ENCODE results near the gene LGI2. TPM values are rescaled to one million over a fixed set of nuclear protein-coding genes. Genes with fewer than 3 reads are reported as not detected.

LGI2 gene
- total RNA-seq, 2 donors from 2014 or later, result 0.05 to 2.8 TPM

GRCh38 chr4:25000639-25001038 lies 30.1 kb downstream of the LGI2 start:
- Histone ChIP-seq H3K27ac (no peak overlapping the region), H3K27me3 (replicated peaks; ENCODE audit: insufficient read depth) (no peaks in the 10 kb centered on the region), H3K4me3 (no peak overlapping the region), H3K4me1 (replicated peaks) (no peaks in the 10 kb centered on the region), H3K36me3 (no peaks in the 10 kb centered on the region), H3K9me3 (no peaks in the 10 kb centered on the region)
- DNase-seq (ENCODE audit: low spot score), result no peak
- TF ChIP-seq POLR2AphosphoS5 (IDR thresholded peaks at IDR 0.05) (no peak), POLR2A (IDR thresholded peaks at IDR 0.05) (no peak)
- TF ChIP-seq, protein P1, sequence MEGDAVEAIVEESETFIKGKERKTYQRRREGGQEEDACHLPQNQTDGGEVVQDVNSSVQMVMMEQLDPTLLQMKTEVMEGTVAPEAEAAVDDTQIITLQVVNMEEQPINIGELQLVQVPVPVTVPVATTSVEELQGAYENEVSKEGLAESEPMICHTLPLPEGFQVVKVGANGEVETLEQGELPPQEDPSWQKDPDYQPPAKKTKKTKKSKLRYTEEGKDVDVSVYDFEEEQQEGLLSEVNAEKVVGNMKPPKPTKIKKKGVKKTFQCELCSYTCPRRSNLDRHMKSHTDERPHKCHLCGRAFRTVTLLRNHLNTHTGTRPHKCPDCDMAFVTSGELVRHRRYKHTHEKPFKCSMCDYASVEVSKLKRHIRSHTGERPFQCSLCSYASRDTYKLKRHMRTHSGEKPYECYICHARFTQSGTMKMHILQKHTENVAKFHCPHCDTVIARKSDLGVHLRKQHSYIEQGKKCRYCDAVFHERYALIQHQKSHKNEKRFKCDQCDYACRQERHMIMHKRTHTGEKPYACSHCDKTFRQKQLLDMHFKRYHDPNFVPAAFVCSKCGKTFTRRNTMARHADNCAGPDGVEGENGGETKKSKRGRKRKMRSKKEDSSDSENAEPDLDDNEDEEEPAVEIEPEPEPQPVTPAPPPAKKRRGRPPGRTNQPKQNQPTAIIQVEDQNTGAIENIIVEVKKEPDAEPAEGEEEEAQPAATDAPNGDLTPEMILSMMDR (IDR thresholded peaks at IDR 0.05), result no peak
- intact Hi-C loops (cut with DNase I), result no loop called here
- 65% methylated on average over 5 of the region's 5 CpGs for WGBS

DNA sequence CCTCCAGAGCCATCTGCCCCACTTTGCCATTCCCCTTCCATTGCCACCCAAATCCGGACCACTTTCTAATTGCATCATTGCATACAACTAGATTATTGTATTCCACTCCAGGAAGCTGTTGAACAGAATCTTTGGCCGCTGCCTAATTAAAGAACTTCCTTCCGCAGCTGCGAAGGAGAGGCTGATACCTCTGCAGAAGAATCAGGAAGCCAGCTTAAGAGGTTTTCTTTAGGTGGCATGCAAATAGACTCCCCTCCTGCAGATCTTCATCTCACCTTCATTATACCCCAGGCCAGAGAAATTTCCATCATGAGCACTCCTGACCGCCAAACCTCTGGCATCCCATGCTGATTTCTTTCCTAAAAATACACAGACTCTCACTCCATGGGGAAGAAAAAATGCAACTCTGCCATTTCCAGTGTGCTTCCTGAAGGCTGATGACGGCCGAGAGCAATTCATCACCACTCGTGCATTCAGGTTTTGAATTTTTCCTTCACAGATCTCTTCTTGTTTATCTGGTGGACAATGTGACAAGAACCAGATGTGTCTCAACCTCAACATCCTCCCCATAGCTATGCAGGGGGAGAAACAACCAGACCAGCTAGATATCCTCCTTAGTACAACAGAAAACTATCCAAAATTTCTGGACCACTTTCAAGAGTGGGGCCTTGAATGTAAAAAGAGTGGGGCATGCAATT lies 31.2 kb downstream of the LGI2 start:
- intact Hi-C loops (cut with DNase I), result no loop called here
- H3K9me3 ChIP-seq, result no peaks in the 10 kb centered on the region
- no peak for TF ChIP-seq POLR2A (IDR thresholded peaks at IDR 0.05)
- TF ChIP-seq, protein P1 (IDR thresholded peaks at IDR 0.05), result no peak
- no peak for TF ChIP-seq POLR2AphosphoS5 (IDR thresholded peaks at IDR 0.05)
- no peak overlapping the region for H3K27ac ChIP-seq
- no peaks in the 10 kb centered on the region for H3K27me3 ChIP-seq (replicated peaks; ENCODE audit: insufficient read depth)
- DNase-seq (ENCODE audit: low spot score), result no peak
- 43% methylated on average over 8 of the region's 8 CpGs for WGBS
- no peak overlapping the region for H3K4me3 ChIP-seq
- no peaks in the 10 kb centered on the region for H3K4me1 ChIP-seq (replicated peaks)
- no peaks in the 10 kb centered on the region for H3K36me3 ChIP-seq

- intact Hi-C loops (cut with DNase I), result no loop called here
- DNase-seq (ENCODE audit: low spot score), result no peak
- Histone ChIP-seq H3K36me3 (no peaks in the 10 kb centered on the region), H3K4me1 (replicated peaks) (no peaks in the 10 kb centered on the region), H3K4me3 (no peak overlapping the region), H3K27ac (no peak overlapping the region), H3K27me3 (replicated peaks; ENCODE audit: insufficient read depth) (no peaks in the 10 kb centered on the region), H3K9me3 (no peaks in the 10 kb centered on the region)
- TF ChIP-seq POLR2A (IDR thresholded peaks at IDR 0.05) (no peak), POLR2AphosphoS5 (IDR thresholded peaks at IDR 0.05) (no peak)
- TF ChIP-seq, protein P1 (IDR thresholded peaks at IDR 0.05), result no peak
- 63% methylated on average over 2 of the region's 2 CpGs for WGBS
Observed at GRCh38 chr4:24995346-24995919, 35.3 kb downstream of the LGI2 start.

DNA sequence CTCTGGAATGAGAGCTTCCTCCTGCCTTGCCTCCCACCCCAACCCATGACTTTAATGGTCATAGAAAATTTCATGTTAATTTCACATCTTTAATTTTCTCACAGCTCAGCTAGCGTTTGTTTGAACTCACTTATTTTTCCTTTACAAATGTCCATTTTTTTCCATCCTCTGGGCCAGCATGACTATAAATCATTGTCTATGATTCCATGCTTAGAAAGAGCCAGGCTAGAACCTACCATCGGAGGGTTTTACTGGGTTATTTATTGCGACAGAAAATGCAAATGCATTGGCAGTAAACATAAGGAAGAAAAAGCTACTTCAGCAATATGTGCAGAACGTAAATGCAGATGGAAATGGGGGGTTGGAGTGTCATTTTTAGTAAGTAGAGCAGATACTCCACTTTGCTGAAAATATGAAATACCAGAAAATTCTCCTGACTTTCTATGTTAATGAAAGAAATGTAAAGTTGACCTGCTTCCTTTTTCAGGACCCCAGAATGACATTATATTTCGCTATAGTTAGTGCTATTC lies 37.1 kb downstream of the LGI2 start:
- Histone ChIP-seq H3K27me3 (replicated peaks; ENCODE audit: insufficient read depth) (no peaks in the 10 kb centered on the region), H3K4me1 (replicated peaks) (no peaks in the 10 kb centered on the region), H3K36me3 (no peaks in the 10 kb centered on the region), H3K4me3 (no peak overlapping the region), H3K27ac (no peak overlapping the region), H3K9me3 (no peaks in the 10 kb centered on the region)
- WGBS, result 46% methylated on average over 5 of the region's 5 CpGs
- no peak for DNase-seq (ENCODE audit: low spot score)
- intact Hi-C loops (cut with DNase I), result no loop called here
- TF ChIP-seq POLR2AphosphoS5 (IDR thresholded peaks at IDR 0.05) (no peak), POLR2A (IDR thresholded peaks at IDR 0.05) (no peak)
- TF ChIP-seq, protein P1 (IDR thresholded peaks at IDR 0.05), result no peak

GRCh38 chr4:24992968-24993367 lies 37.8 kb downstream of the LGI2 start:
- TF ChIP-seq, protein P1 (IDR thresholded peaks at IDR 0.05), result no peak
- TF ChIP-seq POLR2A (IDR thresholded peaks at IDR 0.05) (no peak), POLR2AphosphoS5 (IDR thresholded peaks at IDR 0.05) (no peak)
- no peak overlapping the region for H3K27ac ChIP-seq
- DNase-seq (ENCODE audit: low spot score), result no peak
- H3K27me3 ChIP-seq (replicated peaks; ENCODE audit: insufficient read depth), result no peaks in the 10 kb centered on the region
- H3K4me1 ChIP-seq (replicated peaks), result no peaks in the 10 kb centered on the region
- intact Hi-C loops (cut with DNase I), result no loop called here
- no peak overlapping the region for H3K4me3 ChIP-seq
- H3K36me3 ChIP-seq, result no peaks in the 10 kb centered on the region
- 100% methylated on average over 1 of the region's 1 CpG for WGBS
- H3K9me3 ChIP-seq, result no peaks in the 10 kb centered on the region

Data from prostate gland (tissue), 2 donors.